Measurements from ENCODE around the gene GCA.

Gene GCA

GRCh38 chr2:162315938-162316337 is 28.0 kb upstream of the GCA start:
- Histone ChIP-seq H3K4me3 (peak overlapping the region; percentile 73 to 77), H3K9me3 (no peaks in the 10 kb centered on the region), H3K4me1 (peaks cover 0 to 31% (median 17%) of the 10 kb centered on the region in 4 donors), H3K27me3 (no peaks in the 10 kb centered on the region), H3K27ac (no peak overlapping the region), H3K36me3 (no peaks in the 10 kb centered on the region)
- no peak for DNase-seq
- no peak for TF ChIP-seq CTCF (IDR thresholded peaks at IDR 0.05)
- intact Hi-C loops (cut with DNase I; ENCODE audit: low total_unique reads), result no loop called here

- Histone ChIP-seq H3K4me1 (peaks cover 0 to 31% (median 17%) of the 10 kb centered on the region in 4 donors), H3K9me3 (no peaks in the 10 kb centered on the region), H3K27ac (peak overlapping the region in 1 of 2 donors; percentile 74), H3K4me3 (peak overlapping the region; percentile 73 to 77), H3K36me3 (no peaks in the 10 kb centered on the region), H3K27me3 (no peaks in the 10 kb centered on the region)
- DNase-seq, result no peak
- intact Hi-C loops (cut with DNase I; ENCODE audit: low total_unique reads), result no loop called here
- TF ChIP-seq CTCF (IDR thresholded peaks at IDR 0.05), result no peak
These were observed 27.3 kb upstream of the GCA start for GRCh38 chr2:162316590-162316989.

- TF ChIP-seq CTCF (IDR thresholded peaks at IDR 0.05), result no peak
- H3K27ac ChIP-seq, result peak overlapping the region; percentile 74 to 88
- H3K9me3 ChIP-seq, result no peaks in the 10 kb centered on the region
- DNase-seq, result no peak
- intact Hi-C loops (cut with DNase I; ENCODE audit: low total_unique reads), result no loop called here
- H3K27me3 ChIP-seq, result no peaks in the 10 kb centered on the region
- peaks cover 0 to 31% (median 17%) of the 10 kb centered on the region in 4 donors for H3K4me1 ChIP-seq
- peak overlapping the region; percentile 73 to 77 for H3K4me3 ChIP-seq
- no peaks in the 10 kb centered on the region for H3K36me3 ChIP-seq
These were observed 26.7 kb upstream of the GCA start for GRCh38 chr2:162317058-162317742.

- intact Hi-C loops (cut with DNase I; ENCODE audit: low total_unique reads), result no loop called here
- Histone ChIP-seq H3K9me3 (no peaks in the 10 kb centered on the region), H3K27ac (peak overlapping the region; percentile 74 to 88), H3K4me1 (peaks cover 0 to 31% (median 17%) of the 10 kb centered on the region in 4 donors), H3K27me3 (no peaks in the 10 kb centered on the region), H3K4me3 (peak overlapping the region; percentile 73 to 77), H3K36me3 (no peaks in the 10 kb centered on the region)
- no peak for DNase-seq
- TF ChIP-seq CTCF (IDR thresholded peaks at IDR 0.05), result no peak
These were observed 26.0 kb upstream of the GCA start for GRCh38 chr2:162317861-162318327.

- peaks cover 0 to 31% (median 17%) of the 10 kb centered on the region in 4 donors for H3K4me1 ChIP-seq
- H3K27ac ChIP-seq, result peak within 1 kb of the TSS; percentile 74 to 88
- peak within 1 kb of the TSS; percentile 73 to 77 for H3K4me3 ChIP-seq
- no peaks in the 10 kb centered on the region for H3K27me3 ChIP-seq
- H3K9me3 ChIP-seq, result no peaks in the 10 kb centered on the region
- DNase-seq, result peak; percentile 87 to 90
- intact Hi-C loops (cut with DNase I; ENCODE audit: low total_unique reads), result no loop called here
- H3K36me3 ChIP-seq, result no peaks in the 10 kb centered on the region
- peak in 1 of 2 experiments; percentile 6 for TF ChIP-seq CTCF (IDR thresholded peaks at IDR 0.05)
These were observed 25.4 kb upstream of the GCA start, which contains the start of gene IFIH1 for GRCh38 chr2:162318328-162319180. IFIH1 (minus strand) TSS chr2:162318684; CDS start chr2:162318307, 377 bp downstream.
